HepG2 (cell line): ENCODE results near the gene ATG4B. TPM values are rescaled to one million over a fixed set of nuclear protein-coding genes. Genes with fewer than 3 reads are reported as not detected.
A peak's percentile ranks its signal among the peaks of the same experiment; 100 is the strongest.

ENCODE experiments used
- FOXO4 ChIP-seq: sonication (generic); formaldehyde crosslinking; conservative IDR thresholded peaks from 2 replicates; pipeline ENCODE4 v1.8.1; 2023; ENCODE audit warnings: missing genetic modification reagents
- MLX ChIP-seq: IDR thresholded peaks from 2 replicates; pipeline ENCODE4 v1.6.1; 2016
- SP1 ChIP-seq, 2 experiments: fragments of 450-650 bp in 1 of 2; sonication (generic) in 1 of 2; formaldehyde crosslinking in 1 of 2; IDR thresholded peaks; 2 replicates each; pipeline versions ENCODE4 v1.4.0 to v1.6.1; 2016 to 2020; ENCODE audit warnings: missing genetic modification reagents in 1 of 2
- TMF1 ChIP-seq: sonication (generic); formaldehyde crosslinking; IDR thresholded peaks from 2 replicates; pipeline ENCODE4 v1.8.1; 2022; ENCODE audit warnings: low read depth, missing genetic modification reagents
- ZNF136 ChIP-seq: sonication (generic); formaldehyde crosslinking; IDR thresholded peaks from 2 replicates; pipeline ENCODE4 v1.8.1; 2022; ENCODE audit warnings: low read depth, mild to moderate bottlenecking, moderate library complexity, missing genetic modification reagents
- ZNF235 ChIP-seq: sonication (generic); formaldehyde crosslinking; IDR thresholded peaks from 2 replicates; pipeline ENCODE4 v1.8.1; 2023; ENCODE audit warnings: mild to moderate bottlenecking, missing genetic modification reagents, borderline replicate concordance
- ZNF264 ChIP-seq: sonication (generic); formaldehyde crosslinking; IDR thresholded peaks from 2 replicates; pipeline ENCODE4 v1.4.0; 2020; ENCODE audit warnings: missing genetic modification reagents
- ZNF407 ChIP-seq: sonication (generic); formaldehyde crosslinking; IDR thresholded peaks from one replicate; pipeline ENCODE4 v1.5.1; 2020; ENCODE audit warnings: mild to moderate bottlenecking, missing genetic modification reagents; ENCODE audit errors: not compliant biosample characterization
- ZNF567 ChIP-seq: sonication (generic); formaldehyde crosslinking; IDR thresholded peaks from 2 replicates; pipeline ENCODE4 v1.8.1; 2023; ENCODE audit warnings: mild to moderate bottlenecking, missing genetic modification reagents, borderline replicate concordance
- ZNF609 ChIP-seq: sonication (generic); formaldehyde crosslinking; IDR thresholded peaks from 2 replicates; pipeline ENCODE4 v1.4.0; 2020; ENCODE audit warnings: mild to moderate bottlenecking, missing genetic modification reagents, borderline replicate concordance
- ZNF772 ChIP-seq: sonication (generic); formaldehyde crosslinking; IDR thresholded peaks from 2 replicates; pipeline ENCODE4 v1.5.0; 2020; ENCODE audit warnings: mild to moderate bottlenecking, missing genetic modification reagents
- polyA plus RNA-seq, 8 experiments: library from polyadenylated mRNA; depleted of rRNA in 3 of 8; stranded (reverse) in 7 of 8; unstranded in 1 of 8; fragments of >200 nt; fragmentation: Illumina TruSeq in 4 of 8; extraction: Trizol in 4 of 8; gene quantifications; 2 replicates each; pipeline versions ENCODE4 v1.2.1 to v1.2.3, GENCODE V29; 2011 to 2016; ENCODE audit warnings: low read depth in 4 of 8, missing spikeins in 1 of 8, mixed read lengths in 1 of 8; ENCODE audit not compliant: insufficient read depth in 1 of 8
- total RNA-seq, 5 experiments: library from RNA; depleted of rRNA; stranded (reverse); fragments of >200 nt; fragmentation: Illumina TruSeq; extraction: Trizol; gene quantifications; 2 replicates each; pipeline ENCODE4 v1.2.3, GENCODE V29; 2016; ENCODE audit warnings: low read depth in 1 of 5

Gene ATG4B
- total and polyA plus RNA-seq, 2 of the 13 experiments (the other 11 are each of a cell fraction or from before 2014, with no cell fraction given): 95.5 to 239 TPM

- TF ChIP-seq ZNF609 (CRISPR knock-in tag) (peak; percentile 70), ZNF264 (CRISPR knock-in tag) (peak; percentile 91; the same call in 1 of the 2 replicates), ZNF136 (peak; percentile 90; the same call in 1 of the 2 replicates), FOXO4 (no peak), ZNF772 (CRISPR knock-in tag) (no peak), ZNF407 (peak; percentile 77), TMF1 (CRISPR knock-in tag) (peak; percentile 82), MLX (CRISPR knock-in tag) (peak; percentile 54; the same call in 1 of the 2 replicates), SP1 (IDR thresholded peaks at IDR 0.05) (no peak), SP1 (CRISPR knock-in tag; IDR thresholded peaks at IDR 0.05) (peak; percentile 41; the same call in 1 of the 2 replicates), ZNF567 (no peak; the same call in 1 of the 2 replicates), ZNF235 (CRISPR knock-in tag) (no peak; the same call in 1 of the 2 replicates)
Observed at GRCh38 chr2:241645056-241645914, 7.8 kb downstream of the ATG4B start (continued).
